ENCODE results near the gene TRIM10.
"Not testable (repeated sequence)": the region's sequence is repeated elsewhere in the genome, so short reads cannot be mapped to it uniquely, and the experiment has no call there.

The TRIM10 gene

DNA sequence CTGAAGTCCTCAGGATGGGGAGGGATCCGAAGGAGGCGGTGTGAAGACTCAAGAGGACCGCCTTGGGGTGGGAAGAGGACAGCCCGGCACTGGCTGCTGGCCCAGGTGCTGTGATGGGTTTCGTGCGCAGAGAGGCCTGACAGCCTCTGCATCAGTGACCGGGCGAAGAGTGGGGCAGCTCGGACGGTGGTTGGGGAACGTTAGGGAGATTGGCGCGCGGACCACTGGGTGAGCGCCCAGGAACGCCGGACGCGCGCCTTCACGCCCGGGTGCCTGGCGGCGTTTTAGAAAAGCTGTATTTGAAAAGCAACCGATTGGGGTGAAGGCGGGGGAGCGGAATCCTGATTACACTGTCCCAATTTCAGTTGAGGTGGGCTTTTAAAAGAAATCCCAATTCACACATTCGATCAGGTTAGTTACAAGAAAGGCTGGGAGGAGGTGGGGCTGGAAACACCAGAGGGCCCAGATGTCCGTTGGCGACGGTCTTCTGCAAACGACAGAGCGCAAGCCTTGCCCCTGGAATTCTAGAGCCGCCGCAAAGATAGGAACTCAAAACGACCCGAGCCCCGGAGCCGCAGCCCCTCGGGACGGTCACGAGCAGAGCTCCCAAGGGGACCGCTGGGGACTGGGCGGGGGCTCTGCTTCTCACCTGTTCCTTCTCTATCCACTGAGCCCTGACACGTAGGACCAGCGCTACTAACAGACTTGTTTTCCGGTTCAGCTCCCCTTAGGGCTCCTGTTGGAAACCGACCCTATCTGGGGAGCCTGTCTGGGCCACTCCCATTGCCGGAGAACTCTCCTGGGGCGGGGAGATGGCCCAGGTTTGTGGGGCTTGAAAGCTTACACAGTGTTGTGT lies 33.5 kb downstream of the TRIM10 start:
- DNase-seq: no peak

DNA sequence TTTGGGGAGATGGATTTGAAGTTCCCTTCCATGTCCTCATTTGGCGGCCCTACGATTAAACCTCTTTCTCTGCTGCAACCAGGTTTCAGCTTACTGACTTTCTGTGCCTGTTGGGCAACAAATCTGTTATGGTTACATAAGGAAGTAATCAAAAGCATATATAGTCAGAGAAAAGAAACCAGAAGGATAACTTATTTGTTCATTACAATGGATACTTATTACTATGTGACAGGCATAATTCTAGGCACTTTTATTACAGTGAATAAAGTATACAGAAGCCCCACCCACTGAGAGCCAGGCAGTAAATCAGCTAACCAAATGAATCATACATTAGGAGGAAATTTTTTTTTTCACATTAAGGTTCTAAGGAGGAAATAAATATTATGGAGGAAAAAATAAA lies 38.5 kb downstream of the TRIM10 start:
- no peak for DNase-seq

DNA sequence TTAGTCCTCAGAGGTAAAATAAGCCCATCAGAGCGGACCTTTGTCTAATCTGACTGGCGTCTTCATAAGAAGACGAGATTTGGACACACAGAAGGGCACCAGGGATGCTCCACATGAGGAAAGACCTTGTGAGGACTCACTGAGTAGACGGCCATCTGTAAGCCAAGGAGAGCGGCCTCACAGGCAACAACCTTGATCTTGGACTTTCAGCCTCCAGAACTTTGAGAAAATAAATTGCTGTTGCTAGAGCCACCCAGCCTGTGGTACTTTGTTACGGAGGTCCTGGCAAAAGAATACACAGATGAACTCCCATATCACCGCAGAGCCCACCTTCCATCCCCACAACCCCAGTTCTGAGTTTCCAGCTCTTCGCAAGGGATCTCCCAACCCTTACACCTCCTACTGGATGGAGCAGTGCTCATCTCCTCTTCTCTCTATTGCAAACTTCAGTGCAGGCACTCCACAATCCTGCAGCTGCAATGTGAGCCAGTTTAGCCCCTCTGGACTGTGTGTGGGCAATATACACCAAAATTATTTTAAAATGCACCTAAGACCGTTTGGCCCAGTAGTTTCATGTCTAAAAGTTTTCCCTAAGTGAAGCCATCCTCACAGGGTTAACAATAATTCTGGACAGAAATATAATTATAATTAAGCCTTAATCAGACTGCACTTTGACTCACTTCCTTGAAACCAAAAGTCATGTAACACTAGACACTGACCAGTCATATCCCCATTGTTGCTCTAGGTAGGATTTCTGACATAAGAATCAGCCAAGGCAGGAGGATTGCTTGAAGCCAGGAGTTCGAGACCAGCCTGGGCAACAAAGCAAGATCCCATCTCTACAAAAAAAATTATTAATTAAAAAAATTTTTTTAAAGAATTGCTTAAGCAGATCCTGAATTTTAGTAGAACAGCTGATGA lies 39.3 kb downstream of the TRIM10 start:
- DNase-seq: no peak

DNA sequence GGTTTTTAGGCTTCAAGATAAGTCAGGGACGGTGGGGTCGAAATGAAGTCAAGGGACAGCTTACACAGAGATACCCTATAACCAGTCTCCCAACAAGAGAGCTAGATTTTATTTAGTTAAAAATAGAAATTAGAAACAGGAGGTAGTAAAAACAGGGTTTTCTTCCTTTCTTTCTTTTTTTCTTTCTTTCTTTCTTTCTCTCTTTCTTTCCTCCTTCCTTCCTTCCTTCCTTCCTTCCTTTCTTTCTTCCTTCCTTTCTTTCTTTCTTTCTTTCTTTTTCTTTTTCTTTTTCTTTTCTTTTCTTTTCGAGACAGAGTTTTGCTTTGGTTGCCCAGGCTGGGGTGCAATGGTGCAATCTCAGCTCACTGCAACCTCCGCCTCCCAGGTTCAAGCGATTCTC lies 42.3 kb downstream of the TRIM10 start:
- not testable (repeated sequence) for DNase-seq

DNA sequence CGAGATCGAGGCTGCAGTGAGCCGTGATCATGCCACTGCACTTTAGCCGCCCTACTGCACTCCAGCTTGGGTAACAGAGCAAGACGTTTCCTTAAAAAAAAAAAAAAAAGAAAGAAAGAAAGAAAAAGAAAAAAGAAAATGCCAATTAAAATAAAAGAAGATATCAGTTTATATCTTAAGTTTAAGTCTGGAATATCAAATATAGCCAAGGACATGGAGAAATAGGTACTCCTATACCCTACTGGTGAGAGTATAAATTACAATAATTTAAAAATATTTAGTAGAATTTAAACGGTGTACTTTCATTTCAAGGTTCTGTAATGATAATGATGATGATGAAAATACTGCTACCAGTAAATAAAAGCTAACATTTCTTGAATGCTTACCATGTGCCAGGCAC lies 44.3 kb downstream of the TRIM10 start:
- DNase-seq: no peak

DNA sequence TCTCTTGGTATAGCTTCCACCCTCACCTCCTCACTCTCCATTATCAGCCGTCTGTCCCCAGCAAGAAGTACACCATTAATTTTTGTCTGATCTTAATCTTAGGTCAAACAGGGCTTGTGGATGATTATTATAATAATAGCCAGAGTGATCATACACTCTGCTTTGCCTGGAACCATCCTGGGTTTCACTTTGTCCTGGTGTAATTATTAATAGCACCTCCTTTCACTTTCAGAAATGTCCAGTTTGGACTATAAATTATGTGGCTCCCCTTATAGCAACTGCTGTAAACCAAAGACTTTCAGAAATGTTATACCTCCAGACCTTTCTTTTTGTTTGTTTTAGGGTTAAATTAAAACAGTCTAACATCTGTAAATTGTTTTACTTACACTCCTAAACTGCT lies 47.2 kb downstream of the TRIM10 start:
- no peak for DNase-seq

DNA sequence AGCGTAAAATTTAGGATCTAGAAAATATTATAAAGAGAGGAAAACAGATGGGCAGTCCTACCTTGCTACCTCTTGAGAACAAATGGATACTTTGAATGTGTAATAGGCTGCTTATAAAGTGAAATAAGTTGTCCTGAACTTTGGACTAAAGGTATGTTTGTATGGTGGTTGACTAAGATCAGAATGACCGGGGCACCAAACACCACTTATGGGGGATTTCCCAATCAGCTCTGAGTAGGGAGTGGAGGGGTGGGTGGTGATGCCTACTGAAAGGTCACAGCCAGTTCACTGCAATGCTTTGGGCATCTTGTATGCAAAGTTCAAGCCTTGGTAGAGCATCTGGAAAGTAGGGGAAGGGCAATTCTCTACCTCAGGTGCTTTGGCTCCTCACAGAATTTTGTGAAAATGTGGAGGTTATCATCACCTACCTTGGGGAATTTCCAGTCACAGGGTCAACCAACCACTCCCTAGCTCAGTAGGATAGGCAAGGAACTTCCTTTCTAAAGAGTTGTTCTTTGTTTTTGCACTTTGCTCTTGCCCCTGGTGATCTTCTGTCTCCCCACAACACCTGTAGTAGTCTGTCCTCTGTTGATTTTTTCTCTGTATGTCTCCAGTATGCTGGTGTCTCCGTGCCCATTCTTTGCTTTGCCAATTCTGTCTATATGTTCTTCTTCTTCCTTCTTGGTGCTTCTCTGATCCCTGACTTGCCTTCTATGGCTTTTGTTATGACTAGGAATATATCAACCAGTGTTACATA lies 47.8 kb downstream of the TRIM10 start, which contains the start of gene TRIM31:
TSS of gene TRIM31 (minus strand) at position 88 of the 757 bp plus-strand sequence. CDS start 285 bp downstream, outside the sequence.
- no peak for DNase-seq

DNA sequence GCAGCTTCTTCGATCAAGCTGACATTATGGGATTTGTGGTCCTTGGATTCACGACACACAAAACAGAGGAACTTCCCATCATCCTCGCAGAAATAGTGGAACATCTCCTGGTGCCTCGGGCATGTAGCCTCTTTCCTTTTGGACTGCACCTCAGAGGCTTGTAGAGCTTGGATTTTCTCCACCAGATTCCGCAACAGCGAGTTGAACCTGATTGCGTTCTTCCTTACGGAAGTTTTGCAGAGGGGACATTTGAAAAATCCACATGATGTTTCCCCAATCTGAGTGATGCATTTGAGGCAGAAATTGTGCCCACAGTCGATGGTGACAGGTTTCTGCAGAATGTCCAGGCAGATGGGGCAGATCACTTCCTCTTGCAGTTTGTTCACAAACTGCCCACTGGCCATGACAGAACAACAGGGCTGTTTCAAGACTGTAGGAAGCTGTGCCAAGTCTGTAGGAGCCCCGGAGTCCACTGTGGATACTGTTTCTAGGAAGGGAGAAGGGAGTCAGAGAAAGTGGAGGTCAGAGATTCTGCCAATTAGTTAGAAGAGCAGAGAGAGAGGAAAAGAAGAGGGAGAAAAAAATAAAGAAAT lies 48.5 kb downstream of the TRIM10 start:
- DNase-seq: no peak

DNA sequence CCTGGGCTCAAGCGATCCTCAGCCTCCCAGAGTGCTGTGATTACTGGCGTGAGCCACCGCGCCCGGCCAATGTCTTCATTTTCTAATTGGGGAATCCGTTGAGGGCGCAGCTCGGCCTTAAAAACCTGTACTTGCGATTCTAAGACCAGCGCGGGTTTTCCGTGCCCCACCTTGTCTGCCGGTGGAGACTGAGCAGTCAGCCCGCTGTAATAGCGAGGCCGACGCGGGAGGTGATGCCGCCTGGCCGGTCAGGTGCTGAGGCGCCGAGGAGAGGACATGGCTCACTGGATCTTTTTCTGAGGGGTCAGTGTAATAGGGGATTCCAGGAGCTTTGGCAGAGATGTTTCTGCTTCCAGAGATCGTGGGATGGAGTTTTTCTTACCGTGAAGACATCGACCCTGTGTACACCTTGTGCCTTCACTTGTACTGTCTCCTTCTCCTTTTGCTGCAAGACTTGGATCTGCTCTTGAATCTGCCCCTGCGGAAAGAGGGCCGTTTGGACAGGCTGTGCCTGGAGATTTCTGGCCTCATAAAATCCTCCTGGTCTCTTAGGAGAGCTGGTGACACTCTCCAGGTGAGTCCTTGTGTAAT lies 49.6 kb downstream of the TRIM10 start:
- no peak for DNase-seq

DNA sequence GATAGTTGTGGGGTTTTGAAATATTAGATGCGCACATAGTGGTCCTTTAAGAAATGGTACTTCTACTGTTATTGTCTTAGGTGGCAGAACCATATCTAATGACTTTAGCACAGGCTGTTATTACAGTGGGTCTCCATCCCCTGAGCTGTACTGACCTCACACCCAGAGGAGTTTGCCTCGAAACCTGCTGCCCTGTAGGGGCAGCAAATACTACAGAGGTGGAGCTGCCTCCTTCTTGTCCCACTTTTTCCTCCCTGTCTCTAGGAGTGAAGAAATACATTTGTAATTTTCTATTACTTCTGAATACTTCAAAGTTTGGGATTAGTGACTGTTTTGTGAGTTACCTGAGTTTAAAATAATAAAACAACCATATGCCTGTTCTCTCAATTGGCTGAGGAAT lies 56.4 kb downstream of the TRIM10 start:
- DNase-seq: no peak

DNA sequence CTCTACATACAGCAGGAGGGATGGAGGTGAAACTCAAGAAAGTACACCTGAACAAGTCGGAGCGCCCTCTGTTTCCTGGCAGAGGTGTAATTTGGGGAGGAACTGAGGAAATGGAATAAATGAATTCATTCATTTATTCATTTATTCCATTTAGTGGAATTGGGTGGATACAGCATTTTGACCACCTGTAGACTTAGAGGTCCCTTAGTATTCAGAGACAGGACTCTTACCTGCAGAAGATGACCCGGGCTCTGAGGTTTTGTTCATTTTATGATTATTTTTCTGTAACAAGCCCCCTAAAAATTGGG lies 57.2 kb downstream of the TRIM10 start:
- DNase-seq: no peak

DNA sequence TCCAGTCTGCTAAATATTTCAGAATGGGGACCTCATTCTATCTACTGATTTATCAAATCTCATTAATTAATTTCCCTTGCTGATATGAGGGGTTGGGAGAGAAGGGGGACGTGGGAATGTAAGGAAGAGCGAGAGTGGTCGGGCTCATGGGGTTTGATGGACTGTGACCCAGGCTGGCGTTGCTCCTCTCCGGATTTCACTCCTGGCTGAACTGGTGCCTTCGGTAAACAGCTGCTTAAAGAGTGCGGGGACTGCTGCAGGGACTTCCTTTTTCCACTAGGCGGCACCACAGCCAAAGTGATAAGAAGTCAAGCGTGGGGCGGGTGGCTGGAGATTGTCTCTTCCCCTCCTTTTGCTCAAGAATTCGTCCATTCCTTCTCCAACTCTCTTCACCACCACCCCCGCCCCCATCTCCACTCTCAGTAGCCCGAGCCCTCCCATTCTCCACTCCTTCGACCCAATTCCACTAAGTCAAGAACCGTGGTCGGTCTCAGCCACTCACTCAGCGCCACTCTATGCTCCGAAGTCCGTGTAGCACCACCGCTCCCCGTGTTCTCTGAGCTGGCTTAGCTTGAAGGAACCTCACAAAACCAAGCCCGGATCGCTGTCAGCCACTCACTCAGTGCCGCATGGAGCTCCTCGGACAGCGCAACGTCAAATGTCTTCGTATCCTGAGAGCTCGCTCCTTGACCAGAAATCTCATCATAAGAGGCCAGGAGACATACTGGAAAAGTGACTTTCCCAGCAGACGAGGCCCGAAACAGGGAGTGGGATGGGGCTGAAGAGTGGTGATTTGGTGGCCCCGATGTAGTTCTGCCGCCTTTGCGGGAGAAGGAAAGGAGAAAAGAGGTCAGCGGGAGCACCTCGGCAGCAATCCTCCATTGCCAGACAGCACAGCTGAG lies 57.8 kb downstream of the TRIM10 start:
- peak; percentile 21 for DNase-seq

DNA sequence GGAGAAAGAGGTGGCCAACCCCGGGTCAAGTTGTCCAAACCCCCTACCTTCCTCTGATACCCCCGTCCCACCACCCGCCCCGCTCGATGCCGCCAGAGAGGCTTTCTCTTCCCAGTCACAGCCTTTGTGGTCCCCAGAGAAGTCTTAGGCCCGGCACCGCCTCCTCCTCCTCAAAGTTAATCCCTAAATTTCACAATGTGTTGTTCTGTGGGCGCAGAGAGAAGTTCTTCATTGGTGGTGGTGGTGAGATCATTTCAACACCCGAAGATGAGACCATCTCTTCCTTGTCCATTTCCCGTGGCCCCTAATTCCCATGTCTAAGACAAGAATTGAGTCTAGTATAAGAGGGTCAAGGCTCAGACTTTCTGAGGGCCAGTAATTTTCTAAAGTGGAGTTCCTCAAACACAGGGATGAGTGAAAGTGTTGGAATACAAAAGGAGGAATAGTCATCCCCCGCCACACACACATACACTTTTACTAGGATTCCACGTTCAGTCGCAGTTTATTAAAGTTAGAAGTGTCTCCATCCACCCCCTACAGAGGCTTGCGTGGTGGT lies 58.5 kb downstream of the TRIM10 start:
- DNase-seq: no peak
